H1 (cell line): ENCODE measurements around the gene CDC14B.

Experiments used
- BACH1 ChIP-seq: IDR thresholded peaks from 2 replicates; pipeline ENCODE4 v1.6.1; 2012; ENCODE audit warnings: low read length, improper control_type of control experiment
- BCL11A ChIP-seq, 2 experiments: IDR thresholded peaks; one replicate each; pipeline ENCODE4 v1.6.1; 2011; ENCODE audit warnings: low read depth in 2 of 2, low read length in 2 of 2, mild to moderate bottlenecking in 2 of 2
- CEBPB ChIP-seq: IDR thresholded peaks from 2 replicates; pipeline ENCODE4 v1.6.1; 2012; ENCODE audit warnings: low read depth, low read length
- CTCF ChIP-seq, 3 experiments: IDR thresholded peaks; 1 replicate in 2 of 3; 2 replicates in 1 of 3; pipeline versions ENCODE4 v1.5.1 to v1.6.1; 2011; ENCODE audit warnings: low read length in 3 of 3, mild to moderate bottlenecking in 3 of 3, inconsistent platforms in 2 of 3, low read depth in 1 of 3, moderate library complexity in 1 of 3; ENCODE audit not compliant: insufficient read depth in 1 of 3; ENCODE audit errors: control extremely low read depth in 1 of 3
- EP300 ChIP-seq, 2 experiments: IDR thresholded peaks; 1 replicate in 1 of 2; 2 replicates in 1 of 2; pipeline ENCODE4 v1.6.1; 2011 to 2012; ENCODE audit warnings: low read depth in 2 of 2, low read length in 2 of 2, mild to moderate bottlenecking in 2 of 2, borderline replicate concordance in 1 of 2, inconsistent platforms in 1 of 2, moderate library complexity in 1 of 2
- FOSL1 ChIP-seq: IDR thresholded peaks from 2 replicates; pipeline ENCODE4 v1.6.1; 2011; ENCODE audit warnings: mild to moderate bottlenecking, low read depth, low read length, moderate library complexity; ENCODE audit not compliant: insufficient read depth
- RAD21 ChIP-seq, 2 experiments: IDR thresholded peaks in 1 of 2; conservative IDR thresholded peaks in 1 of 2; 2 replicates each; pipeline ENCODE4 v1.6.1; 2011; ENCODE audit warnings: low read depth in 2 of 2, low read length in 2 of 2, improper control_type of control experiment in 1 of 2, inconsistent platforms in 1 of 2, mild to moderate bottlenecking in 1 of 2, moderate library complexity in 1 of 2

GRCh38 chr9:96484521-96484931 lies 135.1 kb downstream of the CDC14B start:
- TF ChIP-seq BCL11A (IDR thresholded peaks at IDR 0.05; ENCODE audit: low read depth in 2 of 2, low read length in 2 of 2) (no peak), CTCF (IDR thresholded peaks at IDR 0.05; ENCODE audit: control extremely low read depth in 1 of 3, insufficient read depth in 1 of 3, low read depth in 1 of 3, low read length in 3 of 3) (no peak), EP300 (IDR thresholded peaks at IDR 0.05; ENCODE audit: borderline replicate concordance in 1 of 2, low read depth in 2 of 2, low read length in 2 of 2) (no peak), CEBPB (no peak), FOSL1 (no peak), RAD21 (IDR thresholded peaks at IDR 0.05 in 1 of 2, conservative IDR thresholded peaks at IDR 0.05 in 1 of 2; ENCODE audit: low read depth in 2 of 2, low read length in 2 of 2) (no peak), BACH1 (no peak)
